A549 (cell line): ENCODE data around the gene PYY. TPM values are rescaled to one million over a fixed set of nuclear protein-coding genes. Genes with fewer than 3 reads are reported as not detected.
A peak's percentile ranks its signal among the peaks of the same experiment; 100 is the strongest.

Experiments
- ATAC-seq, 2 experiments: fragments of 200-7000 bp in 1 of 2; fragments of >200 bp in 1 of 2; cut with Nextera tagmentation in 1 of 2; cut with Tn5 transposase in 1 of 2; 3 replicates each; pipeline versions ENCODE4 v1.8.0 to v1.9.1; 2018 to 2020; ENCODE audit warnings: mild to moderate bottlenecking in 1 of 2, moderate library complexity in 1 of 2
- CTCF ChIA-PET: fragments of 300-600 bp; sonication (Branson Sonifier 250); formaldehyde crosslinking; extraction: SDS; loops from one replicate; lab custom pipeline; 2021; ENCODE audit warnings: antibody characterized with exemption, inconsistent platforms; lab: Yijun Ruan, JAX
- POLR2A ChIA-PET: fragments of 350-600 bp; formaldehyde crosslinking; extraction: SDS; loops from one replicate; lab custom pipeline; 2021; ENCODE audit warnings: antibody characterized with exemption, inconsistent platforms; lab: Yijun Ruan, JAX
- DNase-seq, 2 experiments: peaks; one replicate each; pipeline versions ENCODE4 v3.0.0 to v3.0.0-alpha.2; 2011 to 2016; ENCODE audit warnings: low read depth in 1 of 2, low spot score in 1 of 2
- FAIRE-seq: peaks from 2 replicates; lab custom pipeline; 2011; peaks lifted over from hg19 to GRCh38; lab: Jason Lieb, UNC
- H3K27ac ChIP-seq, 2 experiments: fragments of >200 bp; sonication (Bioruptor Twin); formaldehyde crosslinking; 3 replicates each; pipeline ENCODE4 v1.5.1; 2016 to 2017
- H3K4me1 ChIP-seq: fragments of >200 bp; sonication (Bioruptor Twin); formaldehyde crosslinking; 3 replicates; pipeline ENCODE4 v1.6.1; 2016
- H3K4me2 ChIP-seq: fragments of >200 bp; sonication (Bioruptor Twin); formaldehyde crosslinking; 3 replicates; pipeline ENCODE4 v1.6.1; 2016
- H3K4me3 ChIP-seq: fragments of >200 bp; sonication (Bioruptor Twin); formaldehyde crosslinking; 3 replicates; pipeline ENCODE4 v1.5.1; 2016
- H3K9me3 ChIP-seq: fragments of >200 bp; sonication (Bioruptor Twin); formaldehyde crosslinking; 3 replicates; pipeline ENCODE4 v1.6.1; 2016
- CHD4 ChIP-seq: fragments of 200-600 bp; sonication (generic); IDR thresholded peaks from 2 replicates; pipeline ENCODE4 v1.6.1; 2016; ENCODE audit warnings: antibody characterized with exemption, mild to moderate bottlenecking, borderline replicate concordance
- EHF ChIP-seq: fragments of 250-450 bp; sonication (Bioruptor Pico); IDR thresholded peaks from 2 replicates; pipeline ENCODE4 v1.5.0; 2020; ENCODE audit warnings: mild to moderate bottlenecking
- ELK1 ChIP-seq: fragments of 150-350 bp; IDR thresholded peaks from 2 replicates; pipeline ENCODE4 v1.6.1; 2014; ENCODE audit warnings: low read depth, mild to moderate bottlenecking, low read length
- EP300 ChIP-seq, 2 experiments: fragments of >200 bp; sonication (Bioruptor Twin); formaldehyde crosslinking; IDR thresholded peaks; 2 replicates in 1 of 2; 3 replicates in 1 of 2; pipeline ENCODE4 v1.6.1; 2016 to 2017
- FOSL2 ChIP-seq, 2 experiments: fragments of 450-650 bp in 1 of 2; fragments of >200 bp in 1 of 2; sonication (Bioruptor Twin) in 1 of 2; formaldehyde crosslinking; IDR thresholded peaks; 2 replicates each; pipeline versions ENCODE4 v1.5.0 to v1.6.1; 2016 to 2020; ENCODE audit warnings: mild to moderate bottlenecking in 1 of 2, moderate library complexity in 1 of 2
- FOXS1 ChIP-seq: fragments of 250-450 bp; sonication (Bioruptor Pico); IDR thresholded peaks from 2 replicates; pipeline ENCODE4 v1.5.0; 2020; ENCODE audit warnings: mild to moderate bottlenecking, moderate library complexity
- HEYL ChIP-seq: fragments of 250-450 bp; sonication (Bioruptor Pico); IDR thresholded peaks from 2 replicates; pipeline ENCODE4 v1.8.0; 2021; ENCODE audit warnings: mild to moderate bottlenecking, moderate library complexity
- HOXA7 ChIP-seq: fragments of 250-450 bp; sonication (Bioruptor Pico); IDR thresholded peaks from 2 replicates; pipeline ENCODE4 v1.5.0; 2020; ENCODE audit warnings: mild to moderate bottlenecking, moderate library complexity
- HOXB13 ChIP-seq: fragments of 250-450 bp; sonication (Bioruptor Pico); IDR thresholded peaks from 2 replicates; pipeline ENCODE4 v1.5.0; 2020; ENCODE audit warnings: low read depth, mild to moderate bottlenecking, moderate library complexity
- JUNB ChIP-seq: fragments of >200 bp; sonication (Bioruptor Twin); formaldehyde crosslinking; IDR thresholded peaks from 2 replicates; pipeline ENCODE4 v1.6.1; 2016
- KDM1A ChIP-seq: fragments of 200-600 bp; sonication (generic); IDR thresholded peaks from 2 replicates; pipeline ENCODE4 v1.6.1; 2016; ENCODE audit warnings: low read depth, mild to moderate bottlenecking
- MAX ChIP-seq: IDR thresholded peaks from 2 replicates; pipeline ENCODE4 v1.6.1; 2012
- NPAS2 ChIP-seq: fragments of 250-450 bp; sonication (Bioruptor Pico); IDR thresholded peaks from 2 replicates; pipeline ENCODE4 v1.8.0; 2022; ENCODE audit warnings: mild to moderate bottlenecking, moderate library complexity, borderline replicate concordance
- RARB ChIP-seq: fragments of 250-450 bp; sonication (Bioruptor Pico); IDR thresholded peaks from 2 replicates; pipeline ENCODE4 v1.8.0; 2021; ENCODE audit warnings: mild to moderate bottlenecking, moderate library complexity
- RCOR1 ChIP-seq: fragments of 150-350 bp; IDR thresholded peaks from 2 replicates; pipeline ENCODE4 v1.6.1; 2014; ENCODE audit warnings: antibody characterized with exemption, low read length, low read depth
- SMC3 ChIP-seq: fragments of >200 bp; sonication (Bioruptor Twin); formaldehyde crosslinking; IDR thresholded peaks from 3 replicates; pipeline ENCODE4 v1.6.1; 2018; ENCODE audit warnings: inconsistent platforms
- ZNF302 ChIP-seq: fragments of 250-450 bp; sonication (Bioruptor Pico); IDR thresholded peaks from 2 replicates; pipeline ENCODE4 v1.9.0; 2021; ENCODE audit warnings: inconsistent platforms, mild to moderate bottlenecking, moderate library complexity
- WGBS: methylation state at CpG from one replicate; pipeline ENCODE4 v1.1.6; 2017; ENCODE audit errors: missing lambda C conversion rate; 5-methylcytosine and 5-hydroxymethylcytosine counted together
- polyA minus RNA-seq: library from RNA; depleted of rRNA, polyadenylated mRNA; stranded (reverse); fragments of >200 nt; gene quantifications from 2 replicates; pipeline ENCODE4 v1.2.3, GENCODE V29; 2011; rRNA and poly(A)+ RNA removed
- polyA plus RNA-seq, 4 experiments: library from polyadenylated mRNA; depleted of rRNA in 3 of 4; stranded (reverse); fragments of >200 nt; fragmentation: RNase III in 1 of 4; extraction: RNeasy Plus Mini Kit Qiagen cat#74134 plus additional on column Dnase treatment in 1 of 4; gene quantifications; 2 replicates in 3 of 4; 3 replicates in 1 of 4; pipeline ENCODE4 v1.2.3, GENCODE V29; 2011 to 2017
- TF ChIP-seq, protein P1 (sequence below): IDR thresholded peaks from 2 replicates; pipeline ENCODE4 v1.6.1; 2012
- TF ChIP-seq, protein P2 (sequence below): fragments of 250-450 bp; sonication (Bioruptor Pico); IDR thresholded peaks from 2 replicates; pipeline ENCODE4 v1.5.0; 2021; ENCODE audit warnings: mild to moderate bottlenecking, moderate library complexity, borderline replicate concordance

PYY gene
- polyA plus RNA-seq (2011; rRNA removed) (not detected in 2 replicates), polyA plus RNA-seq (2017; fragmentation: RNase III; extraction: RNeasy Plus Mini Kit Qiagen cat#74134 plus additional on column Dnase treatment) (not detected in 3 replicates), polyA minus RNA-seq (not detected in 2 replicates)
- not detected in 2 replicates for polyA plus RNA-seq (2012; cell fraction: cytosol; rRNA removed)
- polyA plus RNA-seq (2012; cell fraction: nucleus; rRNA removed), result 0.07 TPM in 1 of 2 replicates, not detected in the other

DNA sequence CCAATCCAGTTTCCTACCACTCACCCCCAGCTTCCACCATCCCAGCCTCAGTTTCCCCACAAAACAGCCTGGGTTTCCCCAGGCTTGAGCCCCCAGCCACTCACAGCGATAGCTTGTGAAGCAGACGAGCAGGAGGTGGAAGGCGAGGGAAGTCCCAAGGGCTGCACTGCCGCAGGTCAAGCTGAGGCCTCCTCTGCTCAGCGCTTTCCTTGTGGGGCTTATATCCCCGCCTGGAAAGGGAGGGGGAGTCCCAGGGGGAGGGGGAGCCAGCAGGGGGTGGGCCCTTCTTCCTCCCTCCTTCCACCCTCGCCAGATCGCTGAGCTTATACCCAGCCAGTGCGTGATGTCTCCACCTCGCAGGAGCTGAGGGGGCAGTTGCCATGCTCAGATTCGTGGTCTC lies at the start of gene PYY:
Gene PYY (minus strand): TSS at position 195 of the 400 bp plus-strand sequence. CDS start 457 bp downstream, outside the sequence.
- no peak within 1 kb of the TSS for H3K27ac ChIP-seq
- no peak for DNase-seq
- POLR2A ChIA-PET, result no interaction called here
- 77% methylated on average over 11 of the region's 11 CpGs for WGBS
- ATAC-seq, result no peak
- TF ChIP-seq SMC3 (no peak), JUNB (no peak), EHF (CRISPR knock-in tag) (no peak), ZNF302 (CRISPR knock-in tag) (no peak), RARB (no peak), EP300 (IDR thresholded peaks at IDR 0.05) (no peak), NPAS2 (CRISPR knock-in tag) (no peak), HOXB13 (CRISPR knock-in tag) (no peak), FOSL2 (IDR thresholded peaks at IDR 0.05) (no peak), FOSL2 (CRISPR knock-in tag; IDR thresholded peaks at IDR 0.05) (no peak), CHD4 (no peak), ELK1 (no peak), RCOR1 (no peak), FOXS1 (CRISPR knock-in tag) (no peak), HOXA7 (no peak)
- TF ChIP-seq, protein P1, sequence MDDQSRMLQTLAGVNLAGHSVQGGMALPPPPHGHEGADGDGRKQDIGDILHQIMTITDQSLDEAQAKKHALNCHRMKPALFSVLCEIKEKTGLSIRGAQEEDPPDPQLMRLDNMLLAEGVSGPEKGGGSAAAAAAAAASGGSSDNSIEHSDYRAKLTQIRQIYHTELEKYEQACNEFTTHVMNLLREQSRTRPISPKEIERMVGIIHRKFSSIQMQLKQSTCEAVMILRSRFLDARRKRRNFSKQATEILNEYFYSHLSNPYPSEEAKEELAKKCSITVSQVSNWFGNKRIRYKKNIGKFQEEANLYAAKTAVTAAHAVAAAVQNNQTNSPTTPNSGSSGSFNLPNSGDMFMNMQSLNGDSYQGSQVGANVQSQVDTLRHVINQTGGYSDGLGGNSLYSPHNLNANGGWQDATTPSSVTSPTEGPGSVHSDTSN, result no peak
- TF ChIP-seq, protein P2, sequence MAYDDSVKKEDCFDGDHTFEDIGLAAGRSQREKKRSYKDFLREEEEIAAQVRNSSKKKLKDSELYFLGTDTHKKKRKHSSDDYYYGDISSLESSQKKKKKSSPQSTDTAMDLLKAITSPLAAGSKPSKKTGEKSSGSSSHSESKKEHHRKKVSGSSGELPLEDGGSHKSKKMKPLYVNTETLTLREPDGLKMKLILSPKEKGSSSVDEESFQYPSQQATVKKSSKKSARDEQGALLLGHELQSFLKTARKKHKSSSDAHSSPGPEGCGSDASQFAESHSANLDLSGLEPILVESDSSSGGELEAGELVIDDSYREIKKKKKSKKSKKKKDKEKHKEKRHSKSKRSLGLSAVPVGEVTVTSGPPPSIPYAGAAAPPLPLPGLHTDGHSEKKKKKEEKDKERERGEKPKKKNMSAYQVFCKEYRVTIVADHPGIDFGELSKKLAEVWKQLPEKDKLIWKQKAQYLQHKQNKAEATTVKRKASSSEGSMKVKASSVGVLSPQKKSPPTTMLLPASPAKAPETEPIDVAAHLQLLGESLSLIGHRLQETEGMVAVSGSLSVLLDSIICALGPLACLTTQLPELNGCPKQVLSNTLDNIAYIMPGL (CRISPR knock-in tag), result no peak
- TF ChIP-seq, all 56 proteins: peak for 0
- Histone ChIP-seq H3K9me3 (no peaks in the 10 kb centered on the region), H3K4me2 (peak within 1 kb of the TSS; percentile 56), H3K4me3 (0 out of 3 replicates have a peak within 1 kb of the TSS, but pooled peaks have one; percentile 17), H3K4me1 (peaks cover 7% of the 10 kb centered on the region; the same call in 2 of the 3 replicates)
- CTCF ChIA-PET, result interaction anchor here (0.9 to 22.4 kb wide), 4 partner anchors 10 to 44 kb away, joined by 3 to 657 read pairs (median 45); partner anchors contain the start of genes NAGS and PPY
- no peak for FAIRE-seq

GRCh38 chr17:44002141-44002848 lies 48.6 kb upstream of the PYY start:
- Histone ChIP-seq H3K4me1 (peaks cover 11% of the 10 kb centered on the region), H3K4me2 (no peak overlapping the region; the same call in 2 of the 3 replicates), H3K27ac (peak overlapping the region in 1 of 2 experiments; percentile 45; a peak in 3 of 6 replicates), H3K4me3 (no peak overlapping the region), H3K9me3 (no peaks in the 10 kb centered on the region)
- no peak for FAIRE-seq
- POLR2A ChIA-PET, result no interaction called here
- 77% methylated on average over 9 of the region's 9 CpGs for WGBS
- CTCF ChIA-PET, result interaction anchor here (0.8 to 24.9 kb wide), 12 partner anchors 7 to 161 kb away, joined by 3 to 657 read pairs (median 4); partner anchors contain the start of genes PPY, PYY and TMEM101
- ATAC-seq, result no peak
- no peak for TF ChIP-seq HEYL (CRISPR knock-in tag)
- TF ChIP-seq FOSL2 (IDR thresholded peaks at IDR 0.05), result no peak
- TF ChIP-seq FOSL2 (CRISPR knock-in tag; IDR thresholded peaks at IDR 0.05), result no peak
- no peak for TF ChIP-seq MAX
- peak; percentile 88; the same call in 1 of the 2 replicates for TF ChIP-seq KDM1A
- DNase-seq, result peak in 1 of 2 experiments; percentile 36
